Activated CD4-positive, alpha-beta T cell treated with anti-CD3 and anti-CD28 coated beads, Interleukin-2, Interleukin-4, amounts not matched to agents 100 ng/mL and 50 ng/mL, durations not matched to agents 16 hours and 8 hours (primary cell): ENCODE measurements around the gene TM2D1.
"Not testable (repeated sequence)": the region's sequence is repeated elsewhere in the genome, so short reads cannot be mapped to it uniquely, and the experiment has no call there.

Experiments
- DNase-seq: peaks from one replicate; pipeline ENCODE4 v3.0.0-alpha.2; 2020; ENCODE audit warnings: low spot score

The TM2D1 gene

DNA sequence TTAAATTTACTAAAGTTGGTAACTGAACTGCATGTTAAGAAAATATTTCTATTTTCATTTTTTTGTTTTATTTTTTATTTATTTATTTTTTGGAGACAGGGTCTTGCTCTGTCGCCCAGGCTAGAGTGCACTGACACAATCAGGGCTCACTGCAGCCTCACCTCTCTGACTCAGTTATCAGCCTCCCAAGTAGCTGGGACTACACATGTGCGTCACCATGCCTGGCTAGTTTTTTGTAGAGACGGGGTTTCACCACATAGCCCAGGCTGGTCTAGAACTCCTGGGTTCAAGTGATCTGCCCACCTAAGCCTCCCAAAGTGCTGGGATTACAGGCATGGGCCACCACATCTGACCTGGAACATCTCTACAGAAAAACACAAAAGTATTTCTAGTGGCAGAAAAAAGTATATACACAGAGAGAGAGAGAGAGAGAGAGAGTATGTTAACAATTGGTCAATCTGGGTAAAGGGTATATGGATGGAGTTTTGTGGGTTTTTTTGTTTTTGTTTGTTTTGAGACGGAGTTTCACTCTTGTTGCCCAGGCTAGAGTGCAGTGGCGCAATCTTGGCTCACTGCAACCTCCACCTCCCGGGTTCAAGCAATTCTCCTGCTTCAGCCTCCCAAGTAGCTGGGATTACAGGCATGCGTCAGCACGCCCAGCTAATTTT is 5.8 kb downstream of the TM2D1 start:
- DNase-seq, result not testable (repeated sequence)

DNA sequence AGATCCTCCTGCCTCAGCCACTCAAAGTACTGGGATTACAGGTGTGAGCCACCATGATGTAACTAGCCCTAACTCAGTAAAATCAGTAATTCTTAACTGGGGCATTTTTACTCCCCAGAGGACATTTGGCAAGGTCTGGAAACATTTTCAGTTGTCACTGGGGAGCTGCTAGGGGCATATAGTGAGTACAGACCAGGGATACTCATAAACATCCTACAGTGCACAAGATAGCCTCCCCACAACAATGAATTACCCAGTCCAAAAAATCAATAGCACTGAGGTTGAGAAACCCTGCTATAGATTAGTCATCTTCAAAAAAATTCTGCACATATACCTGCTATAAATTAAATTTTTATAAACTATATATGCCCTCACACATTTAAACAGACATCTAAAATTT is 13.0 kb downstream of the TM2D1 start:
- DNase-seq, result no peak

DNA sequence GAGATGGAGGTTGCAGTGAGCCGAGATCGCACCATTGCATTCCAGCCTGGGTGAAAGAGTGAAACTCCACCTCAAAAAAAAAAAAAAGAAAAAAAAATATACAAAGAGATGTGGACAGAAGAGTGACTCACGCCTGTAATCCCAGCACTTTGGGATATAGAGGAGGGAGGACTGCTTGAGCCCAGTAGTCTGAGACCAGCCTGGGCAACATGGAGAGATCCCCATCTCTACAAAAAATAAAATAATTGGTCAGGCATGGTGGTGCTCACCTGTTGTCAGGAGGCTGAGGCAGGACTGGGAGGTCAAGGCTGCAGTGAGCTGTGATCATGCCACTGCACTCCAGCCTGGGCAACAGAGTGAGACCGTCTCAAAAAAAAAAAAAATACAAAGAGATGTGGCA is 13.7 kb downstream of the TM2D1 start:
- not testable (repeated sequence) for DNase-seq

- DNase-seq, result no peak
These were observed 15.0 kb downstream of the TM2D1 start for GRCh38 chr1:61709908-61710289.

- no peak for DNase-seq
These were observed 15.7 kb downstream of the TM2D1 start for GRCh38 chr1:61708953-61709907.

DNA sequence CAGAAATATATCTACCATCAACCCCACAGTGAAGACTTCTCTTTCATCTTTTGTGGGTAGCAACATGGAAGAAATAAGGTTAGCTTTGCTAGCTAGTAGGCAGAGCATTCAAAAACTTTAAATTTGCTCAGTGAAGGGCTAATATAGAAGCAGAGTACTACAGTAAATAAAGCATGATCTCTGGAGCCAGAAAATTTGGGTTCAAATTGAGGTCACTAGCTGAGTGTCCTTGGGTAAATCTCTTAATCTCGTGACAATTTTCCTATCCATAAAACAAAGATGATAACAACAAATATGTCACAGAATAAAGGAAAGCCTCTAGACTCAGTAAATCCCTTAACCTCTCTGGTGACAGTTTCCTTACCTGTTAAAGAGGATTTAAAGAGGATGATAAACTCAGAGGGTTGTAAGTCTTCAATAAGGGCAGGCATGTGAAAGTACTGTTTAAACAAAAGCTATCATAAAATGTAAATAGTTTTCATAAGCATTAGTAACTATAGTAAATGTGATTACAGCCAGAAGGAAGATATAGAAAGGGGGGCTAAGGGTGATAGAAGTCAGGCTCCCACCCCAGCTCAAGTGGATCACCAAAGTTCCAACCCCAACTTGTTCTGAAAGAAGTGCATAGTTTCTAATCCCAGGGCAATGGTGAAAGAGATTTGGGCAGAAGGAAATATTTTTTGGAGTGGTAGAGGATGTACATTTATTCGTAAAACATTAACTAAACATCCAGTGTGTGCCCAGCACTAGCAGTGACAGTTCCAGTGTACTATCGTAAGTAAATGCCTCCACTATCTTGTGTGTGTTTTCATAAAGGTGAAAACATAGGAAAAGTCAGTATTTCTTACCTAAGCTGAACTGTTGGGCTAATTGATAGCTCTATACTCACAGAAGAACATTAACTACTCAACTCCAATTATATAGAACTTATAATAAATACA is 24.8 kb downstream of the TM2D1 start:
- DNase-seq, result no peak

DNA sequence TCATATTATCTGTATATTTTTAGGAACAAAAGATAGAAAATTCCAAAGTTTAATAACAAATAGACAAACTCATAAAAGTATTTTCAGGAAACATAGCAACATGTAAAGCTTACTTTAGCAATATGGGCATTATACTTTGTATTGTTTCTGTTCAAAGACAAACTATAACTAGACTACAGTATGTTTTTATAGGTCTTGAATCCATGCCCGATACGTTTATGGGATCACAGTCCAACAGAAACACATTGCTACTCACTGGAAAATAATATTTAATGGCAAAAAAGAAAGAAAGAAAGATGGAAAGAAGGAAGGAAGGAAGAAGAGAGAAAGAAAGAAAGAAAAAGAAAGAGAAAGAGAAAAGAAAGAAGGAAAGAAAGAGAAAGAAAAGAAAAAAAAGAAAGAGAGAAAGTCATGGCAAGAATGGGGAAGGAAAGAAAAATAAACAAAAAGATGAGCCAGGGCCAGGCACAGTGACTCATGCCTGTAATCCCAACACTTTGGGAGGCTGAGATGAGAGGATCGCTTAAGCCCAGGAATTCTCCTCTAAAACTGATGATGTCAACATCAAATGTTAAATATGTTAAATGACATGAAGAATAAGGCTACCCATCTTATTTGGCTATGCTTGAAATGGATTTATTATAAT is 32.7 kb downstream of the TM2D1 start:
- DNase-seq, result no peak

DNA sequence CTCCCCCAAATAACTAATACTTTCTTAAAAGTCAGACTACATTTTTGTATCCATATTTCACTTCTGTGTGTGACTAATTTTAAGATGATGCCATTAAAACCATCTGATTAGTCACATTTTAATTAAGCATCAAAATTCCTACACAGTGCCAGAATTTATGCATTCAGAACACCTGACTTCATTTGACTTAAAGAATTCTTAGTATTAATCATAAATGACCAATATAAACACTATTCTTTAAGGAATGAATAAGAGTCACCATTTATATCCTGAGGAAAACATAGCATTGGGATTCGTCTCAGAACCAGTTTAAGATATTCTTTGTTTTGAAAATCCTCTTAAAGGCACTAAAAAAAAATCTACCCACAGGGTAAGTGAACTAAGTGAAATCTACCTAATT is 37.0 kb downstream of the TM2D1 start:
- DNase-seq, result no peak

DNA sequence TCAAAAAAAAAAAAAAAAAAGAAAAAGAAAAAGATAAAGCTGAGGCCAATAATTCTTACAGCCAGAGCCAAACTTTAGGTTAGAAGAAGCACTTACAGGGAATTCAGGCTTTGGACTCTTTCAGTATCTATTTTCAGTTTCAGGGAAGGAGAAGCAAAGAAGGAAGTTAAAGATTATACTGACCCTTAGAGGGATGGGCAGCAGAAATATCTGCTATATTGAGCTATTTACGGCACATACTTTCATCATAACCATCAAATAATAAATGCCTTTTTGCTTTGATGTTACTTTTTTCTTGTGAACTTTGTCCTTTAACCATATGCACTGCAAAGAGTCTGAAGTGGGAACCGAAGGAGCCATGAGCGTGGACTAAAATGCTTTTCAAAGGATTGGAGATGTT is 42.0 kb downstream of the TM2D1 start:
- DNase-seq, result no peak

DNA sequence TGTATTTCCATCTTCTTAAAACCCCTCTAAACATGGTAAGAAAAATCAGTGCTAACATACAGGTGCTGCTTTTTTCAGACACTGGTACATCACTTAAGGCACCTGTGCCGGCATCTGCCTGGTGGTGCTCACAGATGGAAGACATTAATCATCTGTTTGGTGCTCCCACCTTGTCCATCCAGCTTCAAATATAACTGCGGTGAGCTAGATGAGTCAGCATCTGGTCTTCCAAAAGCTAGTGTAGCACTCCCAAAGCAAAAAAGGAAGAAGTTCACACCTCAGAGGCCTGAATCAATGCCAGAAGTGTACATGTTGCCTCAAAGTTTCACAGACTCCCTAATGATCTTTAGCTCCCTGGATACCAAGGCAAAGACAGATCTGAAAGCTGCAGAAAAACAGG is 44.4 kb downstream of the TM2D1 start:
- DNase-seq, result no peak

GRCh38 chr1:61676881-61677280 is 48.1 kb downstream of the TM2D1 start:
- not testable (repeated sequence) for DNase-seq

- no peak for DNase-seq
These were observed 50.7 kb downstream of the TM2D1 start for GRCh38 chr1:61674221-61674620.

DNA sequence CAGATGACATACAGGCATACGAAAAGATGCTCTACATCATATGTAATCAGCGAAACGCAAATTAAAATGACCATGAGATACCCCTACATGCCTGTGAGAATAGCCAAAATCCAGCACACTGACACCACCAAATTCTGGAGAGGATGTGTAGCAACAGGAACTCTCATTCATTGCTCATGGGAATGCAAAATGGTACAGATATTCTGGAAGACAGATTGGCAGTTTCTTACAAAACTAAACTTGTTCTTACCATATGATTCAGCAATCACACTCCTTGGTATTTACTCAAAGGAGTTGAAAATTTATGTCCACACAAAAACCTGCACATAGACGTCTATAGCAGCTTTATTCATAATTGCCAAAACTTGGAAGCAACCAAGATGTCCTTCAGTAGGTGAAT is 52.6 kb downstream of the TM2D1 start:
- DNase-seq, result no peak

- DNase-seq, result no peak
These were observed 54.5 kb downstream of the TM2D1 start for GRCh38 chr1:61670445-61670844.

GRCh38 chr1:61670016-61670415 is 54.9 kb downstream of the TM2D1 start:
- DNase-seq, result no peak

DNA sequence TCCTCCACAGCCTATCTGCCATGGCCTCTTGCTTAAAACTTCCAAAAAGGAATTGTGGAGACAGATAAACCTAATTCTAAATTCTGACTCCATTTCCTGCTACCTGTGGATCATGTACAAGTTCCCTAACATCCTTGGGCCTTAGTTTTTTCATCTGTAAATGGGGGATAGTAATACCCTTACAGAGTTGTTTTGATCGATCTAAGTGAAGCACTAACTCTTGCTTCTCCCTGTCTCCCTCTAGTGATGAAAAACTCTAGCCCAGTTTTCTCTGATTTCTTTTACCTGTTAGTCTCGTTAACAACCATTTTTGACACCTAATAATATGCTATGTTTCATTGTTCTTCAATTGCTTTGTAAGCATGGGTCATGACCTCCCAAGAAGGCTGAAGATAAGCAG is 65.9 kb downstream of the TM2D1 start:
- no peak for DNase-seq

GRCh38 chr1:61655453-61655852 is 69.5 kb downstream of the TM2D1 start:
- no peak for DNase-seq

DNA sequence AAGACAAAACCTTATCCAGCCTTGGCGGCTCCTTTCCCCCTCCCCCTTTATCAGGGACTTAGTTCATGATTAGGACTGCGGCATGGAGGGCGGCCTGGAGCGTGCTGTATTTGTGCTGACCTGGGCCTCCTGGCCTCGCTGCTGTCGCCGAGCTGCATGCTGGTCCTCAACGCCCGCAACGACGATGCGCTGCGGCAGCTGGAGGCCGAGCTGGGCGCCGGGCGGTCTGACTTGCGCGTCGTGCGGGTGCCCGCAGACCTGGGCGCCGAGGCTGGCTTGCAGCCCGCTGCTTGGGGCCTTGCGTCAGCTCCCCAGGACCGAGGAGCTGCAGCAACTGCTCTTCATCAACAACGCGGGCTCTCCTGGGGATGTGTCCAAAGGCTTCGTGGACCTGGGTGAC is 70.9 kb downstream of the TM2D1 start:
- no peak for DNase-seq

- DNase-seq, result no peak
These were observed 75.8 kb downstream of the TM2D1 start for GRCh38 chr1:61648983-61649742.

DNA sequence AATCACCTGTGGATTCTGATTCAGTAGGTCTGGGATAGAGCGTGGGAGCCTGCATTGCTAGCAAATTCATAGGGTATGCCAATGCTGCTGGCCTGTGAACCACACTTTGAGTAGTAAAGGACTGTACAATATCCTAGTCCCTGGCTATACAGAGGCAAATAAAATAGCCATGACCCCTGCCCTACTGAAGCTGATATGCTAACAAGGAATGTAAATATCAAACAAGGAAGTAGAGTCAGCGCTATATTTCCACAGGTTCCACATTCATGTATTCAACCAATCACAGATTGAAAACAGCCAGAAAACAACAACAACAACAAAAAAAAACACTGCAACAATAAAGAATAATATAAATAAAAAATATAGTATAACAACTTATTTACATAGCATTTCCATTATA is 77.8 kb downstream of the TM2D1 start:
- DNase-seq, result no peak

DNA sequence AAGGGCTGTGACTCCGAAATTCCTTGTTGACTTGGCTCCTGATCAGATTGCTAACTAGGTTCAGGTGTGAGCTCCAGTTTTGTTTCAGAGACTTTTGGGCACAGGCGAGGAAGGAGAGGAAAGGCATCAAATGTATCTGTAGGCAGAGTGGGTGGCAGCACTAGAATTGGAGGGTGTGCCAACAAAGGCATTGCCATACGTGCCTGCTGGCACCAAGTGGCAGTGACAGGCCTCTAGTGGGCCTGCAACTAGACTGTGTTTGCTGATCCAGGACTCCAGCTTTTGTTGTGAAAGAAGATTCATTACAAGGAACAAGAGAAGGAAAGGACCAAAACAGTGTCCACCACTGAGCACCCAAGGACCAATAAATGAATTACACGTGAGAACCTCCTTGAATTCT is 79.5 kb downstream of the TM2D1 start:
- DNase-seq, result no peak
